ENCODE measurements around the gene KCNQ2.

DNA sequence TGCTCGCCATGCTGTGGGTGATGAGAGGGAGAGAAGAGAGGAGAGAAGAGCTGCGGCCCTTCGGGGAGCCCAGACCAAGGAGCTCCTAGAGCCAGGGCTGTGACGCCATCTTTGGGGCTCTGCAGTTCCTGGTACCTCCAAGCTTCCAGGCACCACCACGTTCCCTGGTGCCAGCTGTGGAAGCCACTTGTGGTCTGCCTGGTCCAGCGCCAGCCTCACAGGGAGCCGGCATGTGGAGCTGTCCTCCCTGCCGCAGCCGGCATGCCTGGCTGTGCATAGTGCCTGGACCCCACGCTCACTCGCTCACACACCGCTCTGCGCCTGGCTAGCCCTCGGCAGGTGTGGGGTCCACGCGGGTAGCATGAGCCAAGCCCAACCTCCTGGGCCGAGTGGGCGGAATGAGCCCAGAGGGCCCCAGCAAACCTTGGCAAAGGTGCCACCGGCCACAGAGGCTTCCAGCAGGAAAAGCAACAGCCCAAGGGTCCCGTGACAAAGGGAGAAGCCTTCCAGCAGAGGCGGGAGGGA lies 92.0 kb downstream of the KCNQ2 start:
- no peak for TF ChIP-seq YY1 (IDR thresholded peaks at IDR 0.05; ENCODE audit: insufficient read depth, insufficient read length)
- no peak for TF ChIP-seq ZNF274 (IDR thresholded peaks at IDR 0.05; ENCODE audit: low read depth, low read length)

Measured in NT2/D1 (cell line).